WERI-Rb-1 (cell line): ENCODE data around the gene DDIT3.

Source experiments
- DNase-seq: peaks from one replicate; pipeline ENCODE4 v3.0.0-alpha.2; 2020
- H3K27ac ChIP-seq: fragments of 250-450 bp; sonication (Bioruptor Pico); 2 replicates; pipeline ENCODE4 v1.5.1; 2020; ENCODE audit warnings: mild to moderate bottlenecking, moderate library complexity
- H3K27me3 ChIP-seq: fragments of 250-450 bp; sonication (Bioruptor Pico); 2 replicates; pipeline ENCODE4 v1.5.1; 2021; ENCODE audit warnings: mild to moderate bottlenecking, low read depth, moderate library complexity; ENCODE audit not compliant: insufficient read depth, severe bottlenecking
- H3K36me3 ChIP-seq: fragments of 250-450 bp; sonication (Bioruptor Pico); 2 replicates; pipeline ENCODE4 v1.5.1; 2020; ENCODE audit warnings: mild to moderate bottlenecking, moderate library complexity
- H3K4me3 ChIP-seq: 2 replicates; pipeline ENCODE4 v1.5.1; 2011; ENCODE audit warnings: low read depth, mild to moderate bottlenecking, control low read depth, low read length
- H3K9me3 ChIP-seq: fragments of 250-450 bp; sonication (Bioruptor Pico); 2 replicates; pipeline ENCODE4 v1.5.1; 2021; ENCODE audit warnings: mild to moderate bottlenecking, moderate library complexity; ENCODE audit not compliant: severe bottlenecking
- TF ChIP-seq, protein P1 (sequence below): IDR thresholded peaks from 2 replicates; pipeline ENCODE4 v1.5.1; 2011; ENCODE audit warnings: low read depth, mild to moderate bottlenecking, control low read depth, inconsistent platforms, low read length

The DDIT3 gene

DNA sequence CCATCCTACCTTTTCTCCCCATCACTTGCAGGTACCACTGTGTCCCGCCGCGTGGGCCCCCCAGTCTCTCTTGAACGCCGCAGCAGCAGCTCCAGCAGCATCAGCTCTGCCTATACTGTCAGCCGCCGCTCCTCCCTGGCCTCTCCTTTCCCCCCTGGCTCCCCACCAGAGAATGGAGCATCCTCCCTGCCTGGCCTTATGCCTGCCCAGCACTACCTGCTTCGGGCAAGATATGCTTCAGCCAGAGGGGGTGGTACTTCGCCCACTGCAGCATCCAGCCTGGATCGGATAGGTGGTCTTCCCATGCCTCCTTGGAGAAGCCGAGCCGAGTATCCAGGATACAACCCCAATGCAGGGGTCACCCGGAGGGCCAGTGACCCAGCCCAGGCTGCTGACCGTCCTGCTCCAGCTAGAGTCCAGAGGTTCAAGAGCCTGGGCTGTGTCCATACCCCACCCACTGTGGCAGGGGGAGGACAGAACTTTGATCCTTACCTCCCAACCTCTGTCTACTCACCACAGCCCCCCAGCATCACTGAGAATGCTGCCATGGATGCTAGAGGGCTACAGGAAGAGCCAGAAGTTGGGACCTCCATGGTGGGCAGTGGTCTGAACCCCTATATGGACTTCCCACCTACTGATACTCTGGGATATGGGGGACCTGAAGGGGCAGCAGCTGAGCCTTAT, 49.9 kb downstream of the DDIT3 start:
- TF ChIP-seq, protein P1, sequence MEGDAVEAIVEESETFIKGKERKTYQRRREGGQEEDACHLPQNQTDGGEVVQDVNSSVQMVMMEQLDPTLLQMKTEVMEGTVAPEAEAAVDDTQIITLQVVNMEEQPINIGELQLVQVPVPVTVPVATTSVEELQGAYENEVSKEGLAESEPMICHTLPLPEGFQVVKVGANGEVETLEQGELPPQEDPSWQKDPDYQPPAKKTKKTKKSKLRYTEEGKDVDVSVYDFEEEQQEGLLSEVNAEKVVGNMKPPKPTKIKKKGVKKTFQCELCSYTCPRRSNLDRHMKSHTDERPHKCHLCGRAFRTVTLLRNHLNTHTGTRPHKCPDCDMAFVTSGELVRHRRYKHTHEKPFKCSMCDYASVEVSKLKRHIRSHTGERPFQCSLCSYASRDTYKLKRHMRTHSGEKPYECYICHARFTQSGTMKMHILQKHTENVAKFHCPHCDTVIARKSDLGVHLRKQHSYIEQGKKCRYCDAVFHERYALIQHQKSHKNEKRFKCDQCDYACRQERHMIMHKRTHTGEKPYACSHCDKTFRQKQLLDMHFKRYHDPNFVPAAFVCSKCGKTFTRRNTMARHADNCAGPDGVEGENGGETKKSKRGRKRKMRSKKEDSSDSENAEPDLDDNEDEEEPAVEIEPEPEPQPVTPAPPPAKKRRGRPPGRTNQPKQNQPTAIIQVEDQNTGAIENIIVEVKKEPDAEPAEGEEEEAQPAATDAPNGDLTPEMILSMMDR, result no peak
- no peak for DNase-seq
- Histone ChIP-seq H3K36me3 (peaks cover 8% of the 10 kb centered on the region), H3K4me3 (no peak overlapping the region), H3K27ac (no peak overlapping the region), H3K27me3 (no peaks in the 10 kb centered on the region), H3K9me3 (no peaks in the 10 kb centered on the region)

DNA sequence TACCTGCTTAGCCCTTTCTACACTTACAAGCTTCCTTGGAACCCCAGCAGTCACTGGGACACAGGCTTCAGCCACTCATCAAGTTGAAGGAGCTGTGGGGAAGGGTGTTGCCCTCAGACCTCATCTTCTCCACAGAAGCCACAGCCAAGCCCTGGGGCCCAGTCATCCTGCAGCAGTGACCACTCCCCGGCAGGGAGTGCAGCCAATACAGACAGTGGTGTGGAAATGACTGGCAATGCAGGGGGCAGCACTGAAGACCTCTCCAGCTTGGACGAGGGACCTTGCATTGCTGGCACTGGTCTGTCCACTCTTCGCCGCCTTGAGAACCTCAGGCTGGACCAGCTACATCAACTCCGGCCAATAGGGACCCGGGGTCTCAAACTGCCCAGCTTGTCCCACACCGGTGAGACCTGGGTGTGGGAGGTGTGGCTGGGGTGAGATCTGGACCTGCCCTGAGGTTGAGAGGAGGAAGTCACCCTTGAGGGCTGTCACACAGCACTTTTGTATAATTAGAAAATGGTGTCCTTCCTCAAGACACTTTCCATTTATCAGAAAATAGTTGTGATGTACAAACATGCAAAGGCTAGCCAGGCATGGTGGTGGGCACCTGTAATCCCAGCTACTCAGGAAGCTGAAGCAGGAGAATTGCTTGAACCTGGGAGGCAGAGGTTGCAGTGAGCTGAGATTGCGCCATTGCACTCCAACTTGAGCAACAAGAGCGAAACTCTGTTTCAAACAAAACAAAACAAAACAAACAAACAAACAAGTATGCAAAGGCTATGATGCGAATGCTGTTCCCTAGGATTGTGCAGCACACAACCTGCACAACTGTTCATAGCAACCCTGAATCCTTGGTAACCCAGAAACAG, 50.8 kb downstream of the DDIT3 start:
- no peak for DNase-seq
- H3K27me3 ChIP-seq, result no peaks in the 10 kb centered on the region
- peaks cover 5% of the 10 kb centered on the region; the same call in 1 of the 2 replicates for H3K36me3 ChIP-seq
- H3K9me3 ChIP-seq, result no peaks in the 10 kb centered on the region
- TF ChIP-seq, protein P1, result no peak
- H3K4me3 ChIP-seq, result no peak overlapping the region
- H3K27ac ChIP-seq, result no peak overlapping the region

DNA sequence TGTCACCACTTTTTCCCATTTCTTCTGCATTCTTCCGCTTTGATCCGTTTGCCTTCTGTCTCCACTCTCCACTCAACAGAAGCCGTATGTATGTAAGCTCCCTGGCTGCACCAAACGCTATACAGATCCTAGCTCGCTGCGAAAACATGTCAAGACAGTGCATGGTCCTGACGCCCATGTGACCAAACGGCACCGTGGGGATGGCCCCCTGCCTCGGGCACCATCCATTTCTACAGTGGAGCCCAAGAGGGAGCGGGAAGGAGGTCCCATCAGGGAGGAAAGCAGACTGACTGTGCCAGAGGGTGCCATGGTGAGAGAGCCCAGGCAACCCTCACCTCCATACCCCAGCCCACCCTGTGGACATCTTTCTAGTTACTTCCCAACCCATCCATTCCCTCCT, 52.4 kb downstream of the DDIT3 start:
- DNase-seq, result no peak
- Histone ChIP-seq H3K27ac (no peak overlapping the region), H3K27me3 (no peaks in the 10 kb centered on the region), H3K4me3 (no peak overlapping the region), H3K9me3 (no peaks in the 10 kb centered on the region), H3K36me3 (0 out of 2 replicates have a peak, but pooled peaks cover 4% of the 10 kb centered on the region)
- TF ChIP-seq, protein P1, result no peak

DNA sequence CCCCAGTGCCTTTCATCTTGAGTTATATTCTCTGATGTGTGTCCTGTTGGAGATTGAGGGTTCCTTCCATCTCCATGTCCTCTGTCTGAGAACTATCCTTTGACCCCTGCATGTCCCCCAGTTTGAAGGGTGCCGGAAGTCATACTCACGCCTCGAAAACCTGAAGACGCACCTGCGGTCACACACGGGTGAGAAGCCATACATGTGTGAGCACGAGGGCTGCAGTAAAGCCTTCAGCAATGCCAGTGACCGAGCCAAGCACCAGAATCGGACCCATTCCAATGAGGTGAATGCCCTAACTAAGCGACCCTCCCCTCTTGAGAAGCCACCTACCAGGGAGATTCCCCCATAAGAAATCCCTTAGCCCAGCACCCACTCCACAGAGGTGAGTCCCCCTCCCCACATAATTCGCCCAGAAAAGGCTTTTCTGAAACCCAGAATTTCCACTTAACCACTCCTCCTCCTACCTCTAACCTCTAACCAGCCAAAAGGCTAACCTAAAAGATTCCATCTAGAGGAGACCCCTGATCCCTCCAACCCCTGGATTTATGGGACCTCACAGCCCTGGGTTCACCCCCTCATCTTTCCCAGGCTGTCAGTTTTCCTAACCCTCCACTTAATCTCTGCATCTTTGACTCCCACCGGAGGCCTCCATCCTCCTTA, 53.0 kb downstream of the DDIT3 start:
- Histone ChIP-seq H3K27me3 (no peaks in the 10 kb centered on the region), H3K27ac (no peak overlapping the region), H3K36me3 (0 out of 2 replicates have a peak, but pooled peaks cover 4% of the 10 kb centered on the region), H3K9me3 (no peaks in the 10 kb centered on the region), H3K4me3 (no peak overlapping the region)
- TF ChIP-seq, protein P1, result no peak
- no peak for DNase-seq
